Measurements from ENCODE around the gene APCDD1.

The APCDD1 gene

DNA sequence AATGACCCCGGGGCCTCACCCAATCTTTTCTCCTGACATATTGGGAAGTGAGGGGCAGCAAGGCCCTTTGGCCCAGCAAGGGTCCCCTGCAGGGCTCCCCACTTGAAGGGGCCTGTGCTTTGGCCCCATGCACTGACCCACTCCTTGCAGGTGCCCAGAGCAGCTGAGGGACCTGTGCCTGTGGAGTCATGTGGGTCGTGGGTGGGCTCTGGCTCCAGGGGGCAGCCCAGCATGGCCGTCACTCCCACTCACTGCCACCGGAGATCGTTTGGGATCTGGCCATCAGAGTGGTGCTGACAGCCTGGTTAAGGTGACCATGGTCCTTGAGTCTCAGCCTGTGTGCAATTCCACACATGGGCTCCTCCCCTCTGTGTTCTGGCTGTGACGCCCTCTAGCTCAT, 31.7 kb upstream of the APCDD1 start:
- H3K79me2 ChIP-seq (ENCODE audit: insufficient read depth, low read length) = no peaks in the 10 kb centered on the region
- H3K9me3 ChIP-seq (ENCODE audit: insufficient read depth, low read length, severe bottlenecking) = no peaks in the 10 kb centered on the region
- H3K4me3 ChIP-seq (ENCODE audit: low read depth in 1 of 2, low read length in 2 of 2) = no peak overlapping the region
- no peak for DNase-seq
- 0 out of 2 replicates have a peak overlapping the region, but pooled peaks have one; percentile 6 for H3K9ac ChIP-seq (ENCODE audit: low read depth, low read length)
- peaks cover 27% of the 10 kb centered on the region for H3K4me1 ChIP-seq (ENCODE audit: insufficient read depth, low read length)
- TF ChIP-seq, protein P1, sequence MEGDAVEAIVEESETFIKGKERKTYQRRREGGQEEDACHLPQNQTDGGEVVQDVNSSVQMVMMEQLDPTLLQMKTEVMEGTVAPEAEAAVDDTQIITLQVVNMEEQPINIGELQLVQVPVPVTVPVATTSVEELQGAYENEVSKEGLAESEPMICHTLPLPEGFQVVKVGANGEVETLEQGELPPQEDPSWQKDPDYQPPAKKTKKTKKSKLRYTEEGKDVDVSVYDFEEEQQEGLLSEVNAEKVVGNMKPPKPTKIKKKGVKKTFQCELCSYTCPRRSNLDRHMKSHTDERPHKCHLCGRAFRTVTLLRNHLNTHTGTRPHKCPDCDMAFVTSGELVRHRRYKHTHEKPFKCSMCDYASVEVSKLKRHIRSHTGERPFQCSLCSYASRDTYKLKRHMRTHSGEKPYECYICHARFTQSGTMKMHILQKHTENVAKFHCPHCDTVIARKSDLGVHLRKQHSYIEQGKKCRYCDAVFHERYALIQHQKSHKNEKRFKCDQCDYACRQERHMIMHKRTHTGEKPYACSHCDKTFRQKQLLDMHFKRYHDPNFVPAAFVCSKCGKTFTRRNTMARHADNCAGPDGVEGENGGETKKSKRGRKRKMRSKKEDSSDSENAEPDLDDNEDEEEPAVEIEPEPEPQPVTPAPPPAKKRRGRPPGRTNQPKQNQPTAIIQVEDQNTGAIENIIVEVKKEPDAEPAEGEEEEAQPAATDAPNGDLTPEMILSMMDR (IDR thresholded peaks at IDR 0.05; ENCODE audit: borderline replicate concordance, extremely low read depth, low read length, poor library complexity, severe bottlenecking) = no peak
- no peaks in the 10 kb centered on the region for H3K27me3 ChIP-seq (ENCODE audit: insufficient read depth, low read length, poor library complexity)
- H3K36me3 ChIP-seq (ENCODE audit: insufficient read depth, low read length) = no peaks in the 10 kb centered on the region
- no peak overlapping the region for H2AFZ ChIP-seq (ENCODE audit: low read depth, low read length)
- peak overlapping the region; percentile 15 for H3K4me2 ChIP-seq (ENCODE audit: insufficient read depth, low read length)
- ATAC-seq (ENCODE audit: insufficient read depth, low read depth) = no peak
- H3K27ac ChIP-seq (ENCODE audit: low read length) = peak overlapping the region; percentile 54
- H4K20me1 ChIP-seq (ENCODE audit: insufficient read depth, low read length) = no peaks in the 10 kb centered on the region

DNA sequence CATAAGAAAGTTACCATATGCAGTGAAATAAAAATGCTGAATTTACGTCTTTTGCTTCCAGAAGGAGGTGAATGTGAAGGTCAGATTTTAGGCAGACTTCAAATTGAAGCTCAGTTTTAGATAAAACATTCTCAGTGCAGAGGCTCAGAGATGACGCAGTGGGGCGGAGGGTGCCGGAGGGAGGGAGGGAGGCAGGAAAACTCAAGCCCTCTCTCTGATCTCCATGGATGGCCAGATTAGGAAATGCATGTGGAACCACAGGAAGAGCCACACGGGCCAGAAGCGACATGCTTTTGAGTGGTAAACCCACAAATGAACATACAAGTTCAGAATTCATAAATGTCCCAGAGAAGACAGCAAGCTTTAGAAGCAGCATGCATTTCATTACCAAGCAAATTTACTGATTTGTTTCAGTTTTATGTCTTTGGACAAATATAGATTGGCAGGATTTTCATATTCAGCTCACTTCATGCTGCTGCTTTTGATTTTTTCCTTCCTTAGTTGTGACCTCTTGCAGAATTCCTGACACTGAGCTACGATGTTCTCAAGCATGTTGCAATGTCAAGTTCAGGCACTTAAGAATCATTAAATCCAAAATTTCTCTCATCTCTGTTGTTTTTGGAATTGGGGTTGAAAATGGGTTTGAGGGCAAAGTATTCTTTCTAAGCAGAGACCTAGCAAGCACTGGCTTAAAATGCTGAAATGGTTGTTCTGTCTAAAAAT, 29.7 kb upstream of the APCDD1 start:
- H3K27ac ChIP-seq (ENCODE audit: low read length) = no peak overlapping the region
- DNase-seq = no peak
- H3K9me3 ChIP-seq (ENCODE audit: insufficient read depth, low read length, severe bottlenecking) = no peaks in the 10 kb centered on the region
- no peaks in the 10 kb centered on the region for H3K36me3 ChIP-seq (ENCODE audit: insufficient read depth, low read length)
- no peak overlapping the region for H3K4me2 ChIP-seq (ENCODE audit: insufficient read depth, low read length)
- H3K4me1 ChIP-seq (ENCODE audit: insufficient read depth, low read length) = peaks cover 27% of the 10 kb centered on the region
- TF ChIP-seq, protein P1 (IDR thresholded peaks at IDR 0.05; ENCODE audit: borderline replicate concordance, extremely low read depth, low read length, poor library complexity, severe bottlenecking) = no peak
- TF ChIP-seq EZH2 (IDR thresholded peaks at IDR 0.05; ENCODE audit: borderline replicate concordance, low read depth, low read length, severe bottlenecking) = no peak
- no peak overlapping the region for H3K4me3 ChIP-seq (ENCODE audit: low read depth in 1 of 2, low read length in 2 of 2)
- H3K9ac ChIP-seq (ENCODE audit: low read depth, low read length) = no peak overlapping the region
- no peaks in the 10 kb centered on the region for H3K79me2 ChIP-seq (ENCODE audit: insufficient read depth, low read length)
- H2AFZ ChIP-seq (ENCODE audit: low read depth, low read length) = no peak overlapping the region
- no peaks in the 10 kb centered on the region for H3K27me3 ChIP-seq (ENCODE audit: insufficient read depth, low read length, poor library complexity)
- no peak for ATAC-seq (ENCODE audit: insufficient read depth, low read depth)
- H4K20me1 ChIP-seq (ENCODE audit: insufficient read depth, low read length) = no peaks in the 10 kb centered on the region

DNA sequence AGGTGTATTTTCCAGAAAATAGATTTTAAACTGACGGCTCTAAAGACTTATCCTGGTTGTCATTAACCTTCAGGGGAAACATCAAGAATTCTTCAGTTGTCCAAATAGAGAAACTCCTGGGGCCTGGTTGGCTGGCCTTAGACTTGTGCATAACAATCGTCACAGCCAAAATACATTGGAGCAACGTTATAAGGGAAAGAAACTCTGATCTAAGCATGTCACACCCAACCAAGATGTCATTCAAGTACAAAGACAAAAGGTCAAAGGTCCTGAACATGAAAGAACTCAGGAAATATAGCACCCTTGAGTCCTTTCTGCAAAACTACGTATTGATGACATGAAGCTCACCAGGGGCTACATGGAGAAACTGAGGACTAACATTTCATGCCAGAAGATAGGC, 23.8 kb upstream of the APCDD1 start:
- H3K4me2 ChIP-seq (ENCODE audit: insufficient read depth, low read length) = no peak overlapping the region
- no peak overlapping the region for H3K4me3 ChIP-seq (ENCODE audit: low read depth in 1 of 2, low read length in 2 of 2)
- no peaks in the 10 kb centered on the region for H4K20me1 ChIP-seq (ENCODE audit: insufficient read depth, low read length)
- H3K9ac ChIP-seq (ENCODE audit: low read depth, low read length) = no peak overlapping the region
- H3K36me3 ChIP-seq (ENCODE audit: insufficient read depth, low read length) = no peaks in the 10 kb centered on the region
- H3K9me3 ChIP-seq (ENCODE audit: insufficient read depth, low read length, severe bottlenecking) = no peaks in the 10 kb centered on the region
- no peak overlapping the region for H3K27ac ChIP-seq (ENCODE audit: low read length)
- H3K79me2 ChIP-seq (ENCODE audit: insufficient read depth, low read length) = no peaks in the 10 kb centered on the region
- no peak for ATAC-seq (ENCODE audit: insufficient read depth, low read depth)
- H3K4me1 ChIP-seq (ENCODE audit: insufficient read depth, low read length) = no peaks in the 10 kb centered on the region
- no peak for DNase-seq
- TF ChIP-seq, protein P1 (IDR thresholded peaks at IDR 0.05; ENCODE audit: borderline replicate concordance, extremely low read depth, low read length, poor library complexity, severe bottlenecking) = no peak
- no peak for TF ChIP-seq EZH2 (IDR thresholded peaks at IDR 0.05; ENCODE audit: borderline replicate concordance, low read depth, low read length, severe bottlenecking)
- no peaks in the 10 kb centered on the region for H3K27me3 ChIP-seq (ENCODE audit: insufficient read depth, low read length, poor library complexity)
- H2AFZ ChIP-seq (ENCODE audit: low read depth, low read length) = no peak overlapping the region
